Activated naive CD4-positive, alpha-beta T cell treated with anti-CD3 and anti-CD28 coated beads, Interleukin-2, amount 50 U/mL, for 24 hours (primary cell): ENCODE data around the gene KLHL29.

Experiments
- H3K27ac Mint-ChIP-seq: one replicate; pipeline ENCODE4 v1.8.0; 2021; ENCODE audit warnings: mild to moderate bottlenecking, mixed read lengths
- H3K27me3 Mint-ChIP-seq: one replicate; pipeline ENCODE4 v1.8.0; 2021; ENCODE audit warnings: mixed read lengths
- H3K36me3 Mint-ChIP-seq: one replicate; pipeline ENCODE4 v1.8.0; 2021; ENCODE audit warnings: mixed read lengths
- H3K4me1 Mint-ChIP-seq: one replicate; pipeline ENCODE4 v1.8.0; 2021; ENCODE audit warnings: mixed read lengths
- H3K4me3 Mint-ChIP-seq: one replicate; pipeline ENCODE4 v1.8.0; 2021; ENCODE audit warnings: mild to moderate bottlenecking, mixed read lengths
- H3K9me3 Mint-ChIP-seq: one replicate; pipeline ENCODE4 v1.8.0; 2021; ENCODE audit warnings: mixed read lengths

KLHL29 gene

GRCh38 chr2:23434721-23435121 lies 49.7 kb downstream of the KLHL29 start:
- Mint-ChIP-seq H3K4me3 (no peak overlapping the region), H3K27ac (no peak overlapping the region), H3K27me3 (peaks cover 3% of the 10 kb centered on the region), H3K4me1 (peaks cover 18% of the 10 kb centered on the region), H3K9me3 (no peaks in the 10 kb centered on the region), H3K36me3 (no peaks in the 10 kb centered on the region)

DNA sequence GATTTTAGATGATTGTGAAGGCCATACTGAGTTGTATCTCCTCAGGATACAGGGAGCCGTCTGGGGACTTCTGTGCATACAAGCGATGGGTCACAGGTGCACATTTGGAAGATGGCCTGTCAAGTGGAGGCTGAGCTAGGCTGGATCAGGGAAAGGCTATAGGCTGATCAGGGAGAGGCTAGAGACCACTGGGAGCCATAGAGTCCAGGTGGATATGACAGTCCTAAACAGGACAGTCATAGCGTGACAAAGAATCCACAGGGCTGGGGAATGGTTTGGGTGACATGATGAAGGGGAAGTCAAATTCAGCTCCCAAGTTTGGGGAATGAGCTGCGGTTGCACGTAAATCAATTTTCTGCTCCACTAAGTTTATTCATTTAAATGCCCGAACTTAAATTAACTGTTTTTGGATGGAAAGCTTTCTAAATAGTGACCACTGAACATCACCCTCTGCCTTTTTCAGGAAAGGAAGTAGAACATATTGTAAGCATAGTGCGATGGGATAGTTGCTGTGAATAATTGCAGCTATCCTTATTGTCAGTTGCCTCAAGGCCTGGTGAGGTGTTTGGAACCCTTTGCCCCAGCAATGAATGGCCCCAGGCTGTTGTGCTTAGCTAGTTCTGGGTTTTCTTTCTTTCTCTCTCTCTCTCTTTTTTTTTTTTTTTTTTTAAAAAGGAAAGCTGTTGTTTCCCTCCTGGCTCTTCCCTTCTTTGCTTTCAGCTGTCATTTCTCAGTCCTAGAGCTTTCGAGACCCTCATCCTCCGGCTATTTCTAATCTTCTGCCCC lies 50.5 kb downstream of the KLHL29 start:
- Mint-ChIP-seq H3K4me3 (no peak overlapping the region), H3K27ac (no peak overlapping the region), H3K9me3 (no peaks in the 10 kb centered on the region), H3K36me3 (no peaks in the 10 kb centered on the region), H3K4me1 (peaks cover 18% of the 10 kb centered on the region), H3K27me3 (peaks cover 3% of the 10 kb centered on the region)

- H3K27me3 Mint-ChIP-seq, result peaks cover 3% of the 10 kb centered on the region
- no peak overlapping the region for H3K4me3 Mint-ChIP-seq
- H3K36me3 Mint-ChIP-seq, result no peaks in the 10 kb centered on the region
- peaks cover 18% of the 10 kb centered on the region for H3K4me1 Mint-ChIP-seq
- H3K9me3 Mint-ChIP-seq, result no peaks in the 10 kb centered on the region
- no peak overlapping the region for H3K27ac Mint-ChIP-seq
These were observed 51.5 kb downstream of the KLHL29 start for GRCh38 chr2:23436346-23437098.

GRCh38 chr2:23441414-23441813 lies 56.4 kb downstream of the KLHL29 start:
- Mint-ChIP-seq H3K27ac (no peak overlapping the region), H3K36me3 (no peaks in the 10 kb centered on the region), H3K4me3 (no peak overlapping the region), H3K27me3 (peaks cover 2% of the 10 kb centered on the region), H3K4me1 (peaks cover 5% of the 10 kb centered on the region), H3K9me3 (no peaks in the 10 kb centered on the region)

DNA sequence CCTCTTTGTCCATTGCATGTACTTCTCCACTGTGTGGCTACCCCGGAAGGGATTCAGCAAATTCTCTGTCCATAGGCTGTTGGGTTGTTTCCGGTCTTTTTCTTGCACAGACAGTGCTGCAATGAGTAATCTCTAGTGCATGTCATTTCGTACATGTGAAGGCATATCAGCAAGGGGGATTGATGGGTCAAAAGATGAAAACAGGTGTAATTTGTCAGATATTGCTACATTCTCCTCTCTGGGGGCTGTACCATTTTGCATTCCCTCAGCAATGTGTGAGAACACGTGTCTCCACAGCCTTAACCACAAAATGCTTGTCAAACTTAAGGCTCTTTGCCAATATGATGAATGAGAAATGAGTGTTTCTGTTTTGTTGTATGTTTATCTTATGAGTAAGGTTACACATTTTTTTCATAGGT lies 60.5 kb downstream of the KLHL29 start:
- H3K4me3 Mint-ChIP-seq, result no peak overlapping the region
- peak overlapping the region; percentile 9 for H3K27ac Mint-ChIP-seq
- H3K9me3 Mint-ChIP-seq, result no peaks in the 10 kb centered on the region
- H3K36me3 Mint-ChIP-seq, result no peaks in the 10 kb centered on the region
- H3K27me3 Mint-ChIP-seq, result no peaks in the 10 kb centered on the region
- H3K4me1 Mint-ChIP-seq, result peaks cover 3% of the 10 kb centered on the region

DNA sequence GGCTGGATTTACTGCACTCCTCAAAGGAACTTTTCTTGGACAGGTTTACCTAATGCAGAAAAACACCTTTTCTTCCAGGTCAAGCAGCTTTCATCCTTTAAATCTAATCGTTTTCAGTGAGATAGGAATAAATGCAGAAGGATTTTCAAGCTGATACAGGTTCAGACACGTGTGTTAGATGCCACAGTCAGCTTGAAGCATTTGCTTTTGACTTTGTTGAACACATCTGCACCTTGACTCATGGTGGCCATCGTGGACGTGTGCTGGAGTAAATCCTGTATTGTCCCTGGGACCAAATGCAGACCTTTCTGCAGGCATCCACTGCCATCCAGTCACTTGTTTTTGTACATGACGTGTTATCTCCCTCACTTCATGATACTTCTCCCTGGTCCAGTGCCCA lies 61.9 kb downstream of the KLHL29 start:
- Mint-ChIP-seq H3K4me3 (no peak overlapping the region), H3K27me3 (no peaks in the 10 kb centered on the region), H3K36me3 (no peaks in the 10 kb centered on the region), H3K9me3 (no peaks in the 10 kb centered on the region), H3K4me1 (peaks cover 8% of the 10 kb centered on the region), H3K27ac (no peak overlapping the region)

DNA sequence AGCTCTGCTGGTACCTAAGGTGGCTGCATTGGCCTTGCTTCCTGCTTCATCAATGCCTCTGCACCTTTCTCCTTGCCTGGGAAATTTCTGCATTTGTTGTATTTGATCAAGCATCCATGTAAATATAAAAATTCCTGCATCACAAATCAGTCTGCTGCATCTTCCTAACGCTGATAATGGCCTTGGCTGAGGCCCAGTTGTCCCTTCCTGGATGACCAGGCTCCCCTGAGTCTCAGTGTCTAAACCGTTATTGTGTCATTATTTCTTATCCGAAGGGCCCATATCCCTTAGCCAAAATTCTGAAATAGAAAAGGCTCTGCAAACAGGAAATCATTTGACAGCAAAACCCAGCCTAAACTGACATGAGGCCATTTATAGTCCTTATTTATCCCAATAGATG lies 62.4 kb downstream of the KLHL29 start:
- H3K9me3 Mint-ChIP-seq, result no peaks in the 10 kb centered on the region
- H3K4me1 Mint-ChIP-seq, result peaks cover 12% of the 10 kb centered on the region
- H3K27me3 Mint-ChIP-seq, result no peaks in the 10 kb centered on the region
- no peak overlapping the region for H3K4me3 Mint-ChIP-seq
- H3K27ac Mint-ChIP-seq, result no peak overlapping the region
- no peaks in the 10 kb centered on the region for H3K36me3 Mint-ChIP-seq

DNA sequence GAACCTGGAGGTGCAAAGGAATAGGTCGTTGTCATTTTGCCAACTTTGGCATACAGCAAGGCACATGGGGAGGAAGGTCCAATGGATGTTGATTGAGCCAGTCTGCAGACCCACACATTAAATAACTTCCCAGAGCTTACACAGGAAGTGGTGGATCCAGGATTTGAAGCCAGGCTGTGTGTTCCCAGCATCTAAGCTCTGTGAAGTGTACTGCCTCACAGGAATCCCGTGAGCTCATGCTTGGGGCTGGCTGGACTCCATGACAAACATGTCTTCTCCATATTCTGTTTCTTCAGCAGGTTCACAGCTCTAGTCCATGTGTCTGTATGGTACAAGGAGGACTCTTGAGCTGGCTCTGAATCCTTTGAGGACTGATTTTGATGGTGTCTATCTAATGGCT lies 63.9 kb downstream of the KLHL29 start:
- Mint-ChIP-seq H3K36me3 (no peaks in the 10 kb centered on the region), H3K27ac (no peak overlapping the region)

GRCh38 chr2:23449413-23449812 lies 64.4 kb downstream of the KLHL29 start:
- Mint-ChIP-seq H3K9me3 (no peaks in the 10 kb centered on the region), H3K36me3 (no peaks in the 10 kb centered on the region)

More for the DNA sequence above, 63.9 kb downstream of the KLHL29 start:
- Mint-ChIP-seq H3K27me3 (no peaks in the 10 kb centered on the region), H3K9me3 (no peaks in the 10 kb centered on the region), H3K4me1 (peaks cover 27% of the 10 kb centered on the region), H3K4me3 (no peak overlapping the region)

DNA sequence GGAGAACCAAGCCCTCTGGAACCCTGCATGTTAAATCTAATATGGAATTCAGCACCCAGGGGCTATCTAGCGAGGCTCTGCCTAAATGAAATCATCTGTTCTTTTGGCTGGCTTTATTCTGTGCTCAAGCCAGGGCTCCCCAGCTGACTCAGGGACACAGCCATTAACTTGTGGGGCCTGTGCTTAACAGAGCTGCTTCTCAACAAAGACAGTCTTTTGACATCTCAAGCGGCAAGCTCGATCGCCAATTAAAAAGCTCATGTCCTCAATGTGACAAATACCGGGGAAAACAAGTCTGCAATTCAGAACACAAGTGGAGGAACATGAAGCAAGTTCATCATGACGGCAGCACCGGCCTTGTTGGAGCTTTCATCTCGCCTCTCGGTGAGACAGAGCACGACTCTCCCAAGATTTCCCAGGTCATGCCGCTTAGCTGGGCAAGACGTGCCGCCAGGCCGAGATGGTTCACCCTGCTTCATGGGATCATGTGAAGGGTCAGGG lies 64.9 kb downstream of the KLHL29 start:
- H3K9me3 Mint-ChIP-seq, result no peaks in the 10 kb centered on the region
- no peaks in the 10 kb centered on the region for H3K27me3 Mint-ChIP-seq
- no peaks in the 10 kb centered on the region for H3K36me3 Mint-ChIP-seq
- H3K4me1 Mint-ChIP-seq, result peaks cover 37% of the 10 kb centered on the region
- no peak overlapping the region for H3K27ac Mint-ChIP-seq
- no peak overlapping the region for H3K4me3 Mint-ChIP-seq

More at GRCh38 chr2:23449413-23449812, 64.4 kb downstream of the KLHL29 start:
- H3K27ac Mint-ChIP-seq, result no peak overlapping the region
- H3K4me1 Mint-ChIP-seq, result peaks cover 32% of the 10 kb centered on the region
- H3K4me3 Mint-ChIP-seq, result no peak overlapping the region
- no peaks in the 10 kb centered on the region for H3K27me3 Mint-ChIP-seq

GRCh38 chr2:23452372-23452771 lies 67.4 kb downstream of the KLHL29 start:
- Mint-ChIP-seq H3K9me3 (no peaks in the 10 kb centered on the region), H3K27ac (no peak overlapping the region), H3K4me3 (no peak overlapping the region), H3K27me3 (peaks cover 1% of the 10 kb centered on the region), H3K36me3 (no peaks in the 10 kb centered on the region), H3K4me1 (peaks cover 42% of the 10 kb centered on the region)

DNA sequence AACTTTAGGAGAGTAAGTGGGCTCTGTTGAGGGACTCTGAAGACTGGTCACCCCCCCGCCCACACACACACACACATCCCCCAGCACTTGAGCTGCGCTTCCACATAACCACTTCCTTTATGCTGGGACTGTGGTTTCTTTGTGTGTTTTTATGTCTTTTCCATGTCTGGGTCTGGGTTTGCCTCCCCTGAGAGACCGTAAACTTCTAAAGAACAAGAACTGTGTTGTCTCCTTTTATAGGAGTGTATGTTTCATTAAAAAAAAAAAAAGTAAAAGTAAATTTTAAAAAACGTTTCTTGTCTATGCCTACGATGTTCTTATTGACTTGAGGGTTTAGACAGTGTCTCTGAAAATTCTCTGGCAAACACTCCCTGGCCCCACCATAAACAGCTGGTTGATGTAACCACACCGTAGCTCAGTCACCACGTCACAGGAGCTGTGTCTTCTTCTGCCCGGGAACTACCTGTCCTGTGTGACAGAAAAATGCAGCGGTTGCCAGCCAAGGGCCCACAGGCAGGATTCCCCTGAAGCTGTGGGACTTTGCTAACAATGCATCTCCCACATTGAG lies 68.0 kb downstream of the KLHL29 start:
- peak overlapping the region; percentile 74 for H3K4me3 Mint-ChIP-seq
- H3K36me3 Mint-ChIP-seq, result no peaks in the 10 kb centered on the region
- H3K4me1 Mint-ChIP-seq, result peaks cover 42% of the 10 kb centered on the region
- H3K9me3 Mint-ChIP-seq, result no peaks in the 10 kb centered on the region
- peak overlapping the region; percentile 62 for H3K27ac Mint-ChIP-seq
- H3K27me3 Mint-ChIP-seq, result peaks cover 1% of the 10 kb centered on the region

DNA sequence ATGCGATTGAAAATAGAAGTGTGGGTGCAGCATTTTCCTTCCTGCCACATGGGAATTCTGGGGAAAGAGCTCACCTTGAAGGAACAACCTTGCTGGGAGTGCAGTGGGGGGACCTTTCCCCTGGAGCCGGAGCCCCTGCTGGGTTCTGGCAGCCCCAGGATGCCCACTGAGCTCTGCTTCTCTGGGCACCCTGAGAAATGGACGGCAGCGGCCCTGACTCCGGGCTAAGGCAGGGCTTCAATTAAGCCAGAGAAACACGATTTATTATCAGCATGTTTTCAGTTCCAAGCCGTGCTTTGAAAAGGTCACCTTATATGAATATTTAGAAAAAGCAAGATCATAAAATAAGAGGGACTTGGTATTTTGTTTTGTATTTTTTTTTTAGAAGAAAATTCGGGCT lies 68.5 kb downstream of the KLHL29 start:
- Mint-ChIP-seq H3K27me3 (peaks cover 1% of the 10 kb centered on the region), H3K27ac (no peak overlapping the region), H3K9me3 (no peaks in the 10 kb centered on the region), H3K36me3 (no peaks in the 10 kb centered on the region), H3K4me3 (peak overlapping the region; percentile 74), H3K4me1 (peaks cover 42% of the 10 kb centered on the region)

DNA sequence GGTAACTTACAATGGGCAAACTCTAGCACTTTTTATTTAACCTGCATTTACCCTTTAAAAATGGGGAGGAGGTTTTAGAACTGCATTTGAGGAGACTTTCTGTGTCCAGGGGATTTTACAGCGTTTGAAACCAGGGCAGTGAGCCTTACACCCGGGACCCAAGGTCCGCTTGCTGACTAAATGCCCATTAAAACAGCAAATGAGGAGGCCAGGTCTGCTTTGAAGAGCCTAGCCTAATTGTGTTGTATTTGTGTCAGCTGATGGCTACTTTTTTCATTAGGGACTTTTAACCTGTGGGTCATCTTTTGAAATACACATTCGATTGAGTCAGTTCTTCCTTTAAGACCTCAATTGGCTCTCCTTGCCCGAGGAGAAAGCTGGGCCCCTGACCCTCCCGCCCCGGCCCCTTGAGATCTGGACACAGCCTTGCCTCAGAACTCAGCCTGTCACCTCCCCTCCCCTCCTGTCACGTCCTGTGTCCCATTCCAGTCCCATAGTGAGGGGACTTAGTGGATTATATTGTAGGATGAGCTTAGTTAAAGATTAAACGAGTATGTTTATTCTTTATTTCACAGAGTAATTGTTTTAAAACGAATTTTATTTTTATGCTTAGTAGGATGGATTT lies 69.0 kb downstream of the KLHL29 start:
- Mint-ChIP-seq H3K36me3 (no peaks in the 10 kb centered on the region), H3K27ac (no peak overlapping the region), H3K27me3 (peaks cover 1% of the 10 kb centered on the region), H3K4me3 (no peak overlapping the region), H3K4me1 (peaks cover 42% of the 10 kb centered on the region), H3K9me3 (no peaks in the 10 kb centered on the region)

DNA sequence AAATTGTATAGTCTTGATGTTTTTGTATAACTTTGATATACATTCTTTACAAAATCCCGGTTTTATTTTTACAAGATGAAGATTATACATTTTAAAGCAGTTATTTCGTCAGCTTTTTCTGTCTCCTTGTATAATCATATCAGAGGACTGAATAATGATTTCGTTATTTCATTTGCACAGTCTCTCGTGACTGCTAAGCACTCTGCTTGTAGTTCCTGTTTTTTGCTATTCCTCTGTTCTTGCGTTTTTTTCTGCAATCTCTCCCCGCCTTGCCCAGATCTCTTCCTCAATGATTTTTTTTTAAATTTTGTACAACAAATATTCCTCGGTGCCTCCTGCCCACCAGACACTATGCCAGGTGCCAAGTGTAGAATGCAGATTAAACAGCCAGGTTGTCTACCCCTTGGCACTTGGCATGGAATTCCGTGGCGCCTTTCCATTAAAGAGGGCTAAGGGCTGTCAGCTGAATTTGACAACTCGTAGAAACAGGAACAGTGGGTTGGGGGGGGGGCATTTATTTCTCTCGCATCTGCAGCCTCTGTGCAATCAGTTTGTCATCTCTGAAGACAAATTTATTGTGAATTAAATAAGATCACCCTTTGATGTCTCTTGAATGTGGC lies 69.6 kb downstream of the KLHL29 start:
- peaks cover 1% of the 10 kb centered on the region for H3K27me3 Mint-ChIP-seq
- H3K9me3 Mint-ChIP-seq, result no peaks in the 10 kb centered on the region
- no peaks in the 10 kb centered on the region for H3K36me3 Mint-ChIP-seq
- H3K27ac Mint-ChIP-seq, result no peak overlapping the region
- H3K4me3 Mint-ChIP-seq, result no peak overlapping the region
- H3K4me1 Mint-ChIP-seq, result peaks cover 38% of the 10 kb centered on the region
